ENCODE measurements around the gene ASTN2.

Gene ASTN2

GRCh38 chr9:117063721-117064471 is 351.0 kb downstream of the ASTN2 start:
- DNase-seq = no peak

GRCh38 chr9:117060963-117061362 is 353.9 kb downstream of the ASTN2 start:
- no peak for DNase-seq

- DNase-seq = no peak
Measured at GRCh38 chr9:117050007-117050406, 364.9 kb downstream of the ASTN2 start.

- no peak for DNase-seq
Measured at GRCh38 chr9:117046666-117047327, 368.1 kb downstream of the ASTN2 start.

GRCh38 chr9:117044241-117044640 is 370.6 kb downstream of the ASTN2 start:
- DNase-seq = no peak

GRCh38 chr9:117043159-117043558 is 371.7 kb downstream of the ASTN2 start:
- DNase-seq = no peak

- no peak for DNase-seq
Measured at GRCh38 chr9:117035546-117035945, 379.3 kb downstream of the ASTN2 start.

GRCh38 chr9:117034866-117035265 is 380.0 kb downstream of the ASTN2 start:
- DNase-seq = no peak

GRCh38 chr9:117030254-117030768 is 384.5 kb downstream of the ASTN2 start:
- no peak for DNase-seq

GRCh38 chr9:117029341-117029740 is 385.5 kb downstream of the ASTN2 start:
- DNase-seq = no peak

- DNase-seq = no peak
Measured at GRCh38 chr9:117028103-117028858, 386.6 kb downstream of the ASTN2 start.

GRCh38 chr9:117021906-117022305 is 393.0 kb downstream of the ASTN2 start:
- DNase-seq = no peak

GRCh38 chr9:117018966-117019617 is 395.8 kb downstream of the ASTN2 start:
- DNase-seq = no peak

GRCh38 chr9:117017414-117017985 is 397.4 kb downstream of the ASTN2 start:
- no peak for DNase-seq

GRCh38 chr9:117014061-117014460 is 400.8 kb downstream of the ASTN2 start:
- no peak for DNase-seq

GRCh38 chr9:117013440-117013995 is 401.3 kb downstream of the ASTN2 start:
- DNase-seq = no peak

GRCh38 chr9:117010061-117010460 is 404.8 kb downstream of the ASTN2 start:
- DNase-seq = no peak

GRCh38 chr9:117008876-117009275 is 406.0 kb downstream of the ASTN2 start:
- DNase-seq = no peak

- DNase-seq = no peak
Measured at GRCh38 chr9:117008461-117008860, 406.4 kb downstream of the ASTN2 start.

- DNase-seq = no peak
Measured at GRCh38 chr9:117002686-117003085, 412.2 kb downstream of the ASTN2 start.

- no peak for DNase-seq
Measured at GRCh38 chr9:117000834-117001233, 414.0 kb downstream of the ASTN2 start.

- no peak for DNase-seq
Measured at GRCh38 chr9:117000196-117000723, 414.6 kb downstream of the ASTN2 start.

Data from NCI-H1694 treated with DMSO at 0.1 percent for 48 hours (cell line).